Uterus (tissue), 2 donors: ENCODE measurements around the gene PPP1R3D.

Experiments used
- CTCF ChIP-seq, 4 experiments: fragments of 200-600 bp in 2 of 4; fragments of 450-650 bp in 2 of 4; sonication (generic) in 2 of 4; IDR thresholded peaks; one replicate each; pipeline ENCODE4 v1.5.1; 2016 to 2019; ENCODE audit warnings: antibody characterized with exemption in 4 of 4, mild to moderate bottlenecking in 2 of 4, moderate library complexity in 1 of 4
- POLR2A ChIP-seq, 2 donors: fragments of 450-650 bp; IDR thresholded peaks; one replicate each; pipeline ENCODE4 v1.6.1; 2016; ENCODE audit warnings: antibody characterized with exemption in 2 of 2, mild to moderate bottlenecking in 1 of 2, moderate library complexity in 1 of 2

- TF ChIP-seq CTCF (IDR thresholded peaks at IDR 0.05) (no peak), POLR2A (IDR thresholded peaks at IDR 0.05) (no peak)
Measured at GRCh38 chr20:59931511-59932312, 8.4 kb downstream of the PPP1R3D start.
